GM12864 (cell line): Measurements from ENCODE around the gene ECI1.

Experiments
- DNase-seq: peaks from one replicate; pipeline ENCODE4 v3.0.0-alpha.2; 2011; ENCODE audit warnings: low read depth
- H3K4me3 ChIP-seq: 2 replicates; pipeline ENCODE4 v1.5.1; 2011; ENCODE audit warnings: mild to moderate bottlenecking, low read depth, low read length, control low read depth
- TF ChIP-seq, protein P1 (sequence below): IDR thresholded peaks from 2 replicates; pipeline ENCODE4 v1.5.1; 2011; ENCODE audit warnings: low read depth, mild to moderate bottlenecking, moderate library complexity, low read length, control low read depth, inconsistent platforms; ENCODE audit errors: missing control alignments

ECI1 gene

DNA sequence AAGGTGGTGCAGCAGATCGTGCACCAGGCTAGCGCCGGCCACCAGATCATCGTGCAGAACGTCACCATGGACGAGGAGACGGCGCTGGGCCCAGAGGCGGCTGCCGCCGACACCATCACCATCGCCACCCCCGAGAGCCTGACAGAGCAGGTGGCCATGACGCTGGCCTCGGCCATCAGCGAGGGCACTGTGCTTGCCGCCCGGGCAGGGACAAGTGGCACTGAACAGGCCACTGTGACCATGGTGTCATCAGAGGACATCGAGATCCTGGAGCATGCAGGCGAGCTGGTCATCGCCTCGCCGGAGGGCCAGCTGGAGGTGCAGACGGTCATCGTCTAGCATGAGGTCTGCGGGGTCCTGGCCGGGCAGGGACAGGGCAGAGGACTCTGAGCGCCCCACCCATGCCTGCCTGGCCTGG is 16.1 kb downstream of the ECI1 start:
- TF ChIP-seq, protein P1, sequence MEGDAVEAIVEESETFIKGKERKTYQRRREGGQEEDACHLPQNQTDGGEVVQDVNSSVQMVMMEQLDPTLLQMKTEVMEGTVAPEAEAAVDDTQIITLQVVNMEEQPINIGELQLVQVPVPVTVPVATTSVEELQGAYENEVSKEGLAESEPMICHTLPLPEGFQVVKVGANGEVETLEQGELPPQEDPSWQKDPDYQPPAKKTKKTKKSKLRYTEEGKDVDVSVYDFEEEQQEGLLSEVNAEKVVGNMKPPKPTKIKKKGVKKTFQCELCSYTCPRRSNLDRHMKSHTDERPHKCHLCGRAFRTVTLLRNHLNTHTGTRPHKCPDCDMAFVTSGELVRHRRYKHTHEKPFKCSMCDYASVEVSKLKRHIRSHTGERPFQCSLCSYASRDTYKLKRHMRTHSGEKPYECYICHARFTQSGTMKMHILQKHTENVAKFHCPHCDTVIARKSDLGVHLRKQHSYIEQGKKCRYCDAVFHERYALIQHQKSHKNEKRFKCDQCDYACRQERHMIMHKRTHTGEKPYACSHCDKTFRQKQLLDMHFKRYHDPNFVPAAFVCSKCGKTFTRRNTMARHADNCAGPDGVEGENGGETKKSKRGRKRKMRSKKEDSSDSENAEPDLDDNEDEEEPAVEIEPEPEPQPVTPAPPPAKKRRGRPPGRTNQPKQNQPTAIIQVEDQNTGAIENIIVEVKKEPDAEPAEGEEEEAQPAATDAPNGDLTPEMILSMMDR = no peak

DNA sequence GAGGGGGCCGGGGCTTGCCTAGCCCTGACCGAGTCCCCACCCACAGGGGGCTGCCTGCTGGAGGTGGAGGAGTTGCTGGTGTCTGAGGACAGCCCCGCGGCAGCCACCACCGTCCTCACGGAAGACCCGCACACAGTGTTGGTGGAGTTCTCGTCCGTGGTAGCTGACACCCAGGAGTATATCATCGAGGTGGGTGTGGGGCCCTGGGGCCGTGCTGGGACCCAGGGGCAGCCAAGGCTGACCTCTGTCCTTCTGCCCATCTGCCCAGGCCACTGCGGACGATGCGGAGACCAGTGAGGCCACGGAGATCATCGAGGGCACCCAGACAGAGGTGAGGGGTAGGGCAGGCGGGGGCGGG is 16.6 kb downstream of the ECI1 start:
- DNase-seq = no peak
- TF ChIP-seq, protein P1 = no peak
- no peak overlapping the region for H3K4me3 ChIP-seq

More for the DNA sequence above, 16.1 kb downstream of the ECI1 start:
- no peak for DNase-seq
- no peak overlapping the region for H3K4me3 ChIP-seq

DNA sequence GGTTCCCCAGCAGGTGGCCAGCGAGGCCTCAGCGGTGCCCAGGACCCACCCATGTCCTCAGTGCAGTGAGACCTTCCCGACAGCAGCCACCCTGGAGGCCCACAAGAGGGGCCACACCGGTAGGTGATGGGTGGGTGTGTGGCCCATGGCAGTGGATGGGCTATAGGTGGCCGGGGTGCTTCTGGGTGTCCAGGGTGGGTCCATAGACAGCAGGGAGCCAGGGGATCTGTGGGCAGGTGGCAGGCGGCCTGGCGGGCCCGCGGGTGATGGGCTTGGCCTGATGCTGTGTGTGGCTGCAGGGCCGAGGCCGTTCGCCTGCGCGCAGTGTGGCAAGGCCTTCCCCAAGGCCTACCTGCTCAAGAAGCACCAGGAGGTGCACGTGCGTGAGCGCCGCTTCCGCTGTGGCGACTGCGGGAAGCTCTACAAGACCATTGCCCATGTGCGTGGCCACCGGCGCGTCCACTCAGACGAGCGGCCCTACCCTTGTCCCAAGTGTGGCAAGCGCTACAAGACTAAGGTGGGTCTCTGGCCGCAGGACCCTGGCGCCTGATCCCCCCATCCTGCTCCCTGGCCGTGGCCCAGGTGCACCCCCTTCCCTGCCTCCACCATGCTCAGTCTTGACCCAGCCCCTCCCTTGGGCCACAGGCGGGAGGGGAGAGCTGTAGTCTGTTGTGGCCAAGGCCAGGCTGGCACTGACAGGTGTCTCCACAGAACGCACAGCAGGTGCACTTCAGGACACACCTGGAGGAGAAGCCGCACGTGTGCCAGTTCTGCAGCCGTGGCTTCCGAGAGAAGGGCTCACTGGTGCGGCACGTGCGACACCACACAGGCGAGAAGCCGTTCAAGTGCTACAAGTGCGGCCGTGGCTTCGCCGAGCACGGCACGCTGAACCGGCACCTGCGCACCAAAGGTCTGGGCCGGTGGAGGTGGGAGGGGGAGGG is 17.2 kb downstream of the ECI1 start:
- no peak for DNase-seq
- no peak overlapping the region for H3K4me3 ChIP-seq
- TF ChIP-seq, protein P1 = no peak

DNA sequence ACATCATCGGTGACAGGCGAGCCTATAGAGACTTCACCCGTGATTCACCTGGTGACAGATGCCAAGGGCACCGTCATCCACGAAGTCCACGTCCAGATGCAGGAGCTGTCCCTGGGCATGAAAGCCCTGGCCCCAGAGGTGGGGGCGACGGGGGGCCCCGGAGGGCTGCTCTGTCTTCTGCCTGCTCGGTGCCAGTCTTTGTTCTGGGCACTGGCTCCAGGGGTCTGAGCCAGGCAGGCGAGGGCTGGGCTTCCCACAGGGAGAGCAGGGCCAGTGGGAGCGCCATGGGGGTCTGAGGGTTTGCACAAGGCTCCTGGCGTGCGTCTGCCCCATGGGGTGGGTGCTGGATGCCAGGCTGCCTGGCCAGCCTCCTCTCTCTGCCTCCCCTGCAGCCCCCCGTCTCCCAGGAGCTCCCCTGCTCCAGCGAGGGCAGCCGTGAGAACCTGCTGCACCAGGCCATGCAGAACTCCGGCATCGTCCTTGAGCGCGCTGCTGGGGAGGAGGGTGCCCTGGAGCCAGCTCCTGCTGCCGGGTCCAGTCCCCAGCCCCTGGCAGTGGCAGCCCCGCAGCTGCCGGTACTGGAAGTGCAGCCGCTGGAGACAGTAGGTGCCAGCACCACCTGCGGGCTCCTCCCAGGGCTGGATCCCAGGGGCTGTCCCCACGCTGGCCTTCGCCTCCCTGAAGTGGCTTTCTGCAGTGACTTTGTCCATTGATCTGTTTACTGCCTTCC is 18.2 kb downstream of the ECI1 start:
- TF ChIP-seq, protein P1 = no peak
- no peak overlapping the region for H3K4me3 ChIP-seq
- DNase-seq = no peak

DNA sequence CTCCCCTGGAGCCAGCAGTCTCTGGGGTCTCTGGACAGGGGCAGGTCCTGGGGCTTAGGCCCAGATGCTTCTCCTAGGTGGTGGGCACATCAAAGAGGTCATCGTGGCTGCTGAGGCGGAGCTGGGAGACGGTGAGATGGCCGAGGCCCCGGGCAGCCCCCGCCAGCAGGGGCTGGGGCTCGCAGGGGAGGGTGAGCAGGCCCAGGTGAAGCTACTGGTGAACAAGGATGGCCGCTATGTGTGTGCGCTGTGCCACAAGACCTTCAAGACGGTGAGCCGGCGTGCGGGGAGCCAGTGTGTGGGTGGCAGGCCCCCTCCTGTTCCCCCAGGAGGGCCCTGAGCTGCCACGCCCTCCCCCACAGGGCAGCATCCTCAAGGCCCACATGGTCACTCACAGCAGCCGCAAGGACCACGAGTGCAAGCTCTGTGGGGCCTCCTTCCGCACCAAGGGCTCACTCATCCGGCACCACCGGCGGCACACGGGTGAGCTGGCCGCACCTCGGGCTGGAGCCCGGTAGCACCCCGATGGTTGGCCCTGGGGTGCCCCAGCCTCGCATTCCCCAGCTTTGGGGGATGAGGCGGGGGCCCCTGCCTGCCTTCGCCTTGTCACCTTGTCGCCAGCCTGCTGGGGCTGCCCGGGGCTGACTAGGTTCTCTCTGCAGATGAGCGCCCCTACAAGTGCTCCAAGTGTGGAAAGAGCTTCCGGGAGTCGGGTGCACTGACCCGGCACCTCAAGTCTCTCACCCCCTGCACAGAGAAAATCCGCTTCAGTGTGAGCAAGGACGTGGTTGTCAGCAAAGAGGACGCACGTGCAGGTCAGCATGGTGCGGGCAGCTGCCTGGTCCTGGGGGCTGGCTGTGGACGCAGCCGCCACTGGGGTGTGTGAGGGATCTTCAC is 19.0 kb downstream of the ECI1 start:
- TF ChIP-seq, protein P1 = no peak
- no peak for DNase-seq
- no peak overlapping the region for H3K4me3 ChIP-seq
